SU-DHL-6 (cell line): Measurements from ENCODE around the gene GOLGA6C.
"Not testable (repeated sequence)": the region's sequence is repeated elsewhere in the genome, so short reads cannot be mapped to it uniquely, and the experiment has no call there.

ENCODE experiments used
- H2AFZ ChIP-seq: fragments of 200-600 bp; sonication (generic); 2 replicates; pipeline ENCODE4 v1.6.1; 2014; ENCODE audit warnings: low read depth, mild to moderate bottlenecking, moderate library complexity, mixed read lengths, antibody characterized with exemption, low read length; ENCODE audit not compliant: severe bottlenecking
- H3F3A ChIP-seq: fragments of 200-600 bp; shearing (Covaris generic); 2 replicates; pipeline ENCODE4 v1.6.0; 2016; ENCODE audit warnings: antibody characterized with exemption, mild to moderate bottlenecking; ENCODE audit not compliant: insufficient read depth
- H3K27ac ChIP-seq: fragments of 200-600 bp; sonication (generic); 2 replicates; pipeline ENCODE4 v1.5.1; 2016; ENCODE audit warnings: low read depth, mild to moderate bottlenecking, low read length, moderate library complexity, mixed read lengths
- H3K27me3 ChIP-seq: fragments of 200-600 bp; sonication (generic), shearing (Covaris generic); 2 replicates; pipeline ENCODE4 v1.6.0; 2014; ENCODE audit warnings: mild to moderate bottlenecking, low read length
- H3K36me3 ChIP-seq: fragments of 200-600 bp; sonication (generic); 2 replicates; pipeline ENCODE4 v1.6.1; 2014; ENCODE audit warnings: mild to moderate bottlenecking, low read length, mixed read lengths
- H3K4me2 ChIP-seq: fragments of 300-600, 200-600 bp; shearing (Covaris generic), sonication (generic); 2 replicates; pipeline ENCODE4 v1.6.0; 2014; ENCODE audit warnings: low read length, low read depth, mild to moderate bottlenecking; ENCODE audit not compliant: poor library complexity, severe bottlenecking
- H3K4me3 ChIP-seq: fragments of 200-600 bp; sonication (generic); 2 replicates; pipeline ENCODE4 v1.5.1; 2014; ENCODE audit warnings: antibody characterized with exemption, low read length, mild to moderate bottlenecking, mixed read lengths; ENCODE audit not compliant: insufficient read depth, poor library complexity, severe bottlenecking
- H3K79me2 ChIP-seq: fragments of 200-600 bp; sonication (generic); 2 replicates; pipeline ENCODE4 v1.6.1; 2014; ENCODE audit warnings: mild to moderate bottlenecking, low read length, moderate library complexity; ENCODE audit not compliant: insufficient read depth
- H3K9ac ChIP-seq: fragments of 200-600 bp; sonication (generic); 2 replicates; pipeline ENCODE4 v1.7.0; 2014; ENCODE audit warnings: mild to moderate bottlenecking, low read length
- H3K9me2 ChIP-seq: fragments of 200-600 bp; sonication (generic); replicated peaks from 2 replicates; pipeline ENCODE4 v1.6.1; 2014; ENCODE audit warnings: low read length; ENCODE audit not compliant: insufficient read depth
- H3K9me3 ChIP-seq: fragments of 200-600 bp; sonication (generic); 2 replicates; pipeline ENCODE4 v1.6.1; 2014; ENCODE audit warnings: low read length, mixed read lengths; ENCODE audit not compliant: insufficient read depth
- H4K20me1 ChIP-seq: fragments of 200-600 bp; sonication (generic); 2 replicates; pipeline ENCODE4 v1.6.1; 2014; ENCODE audit warnings: low read depth, mild to moderate bottlenecking, antibody characterized with exemption, low read length, moderate library complexity, mixed read lengths
- CTCF ChIP-seq: fragments of 200-600 bp; sonication (generic); IDR thresholded peaks from one replicate; pipeline ENCODE4 v1.5.1; 2017; ENCODE audit warnings: antibody characterized with exemption, mild to moderate bottlenecking, low read length, moderate library complexity; ENCODE audit not compliant: insufficient read depth, poor library complexity, severe bottlenecking
- EZH2phosphoT487 ChIP-seq: fragments of 200-600 bp; sonication (generic), shearing (Covaris generic); conservative IDR thresholded peaks from 2 replicates; pipeline ENCODE4 v1.6.1; 2018; ENCODE audit warnings: mild to moderate bottlenecking, antibody characterized with exemption, low read length, moderate library complexity, mixed read lengths

Gene GOLGA6C

GRCh38 chr15:75249726-75250125, 8.4 kb upstream of the GOLGA6C start:
- Histone ChIP-seq H3K9ac (no peak overlapping the region), H3K9me2 (no peaks in the 10 kb centered on the region), H3K27me3 (no peaks in the 10 kb centered on the region), H4K20me1 (no peaks in the 10 kb centered on the region), H3K4me2 (no peak overlapping the region), H3K9me3 (no peaks in the 10 kb centered on the region), H3K79me2 (no peaks in the 10 kb centered on the region), H3F3A (no peaks in the 10 kb centered on the region), H2AFZ (no peak overlapping the region), H3K4me3 (no peak overlapping the region), H3K27ac (no peak overlapping the region), H3K36me3 (no peaks in the 10 kb centered on the region)
- TF ChIP-seq CTCF (no peak), EZH2phosphoT487 (no peak)

GRCh38 chr15:75251343-75251742, 6.8 kb upstream of the GOLGA6C start:
- not testable (repeated sequence) for H3K9ac ChIP-seq, H3K9me3 ChIP-seq, H2AFZ ChIP-seq, H4K20me1 ChIP-seq, H3K27ac ChIP-seq, H3K4me2 ChIP-seq, H3K27me3 ChIP-seq, H3K9me2 ChIP-seq, H3K4me3 ChIP-seq, H3K79me2 ChIP-seq, H3F3A ChIP-seq, H3K36me3 ChIP-seq

GRCh38 chr15:75252285-75252684, 5.8 kb upstream of the GOLGA6C start:
- not testable (repeated sequence) for H3K27ac ChIP-seq, H3K27me3 ChIP-seq, H3K9me2 ChIP-seq, H3K9me3 ChIP-seq, H3F3A ChIP-seq, H2AFZ ChIP-seq, H3K36me3 ChIP-seq, H3K4me2 ChIP-seq, H3K4me3 ChIP-seq, H4K20me1 ChIP-seq, H3K9ac ChIP-seq, H3K79me2 ChIP-seq

GRCh38 chr15:75258620-75259343, 648 bp downstream of the GOLGA6C start:
- not testable (repeated sequence) for H3K36me3 ChIP-seq, H3K9me2 ChIP-seq, H4K20me1 ChIP-seq, H3K79me2 ChIP-seq, H3F3A ChIP-seq, H3K27ac ChIP-seq, H3K27me3 ChIP-seq, H3K4me3 ChIP-seq, H3K4me2 ChIP-seq, H3K9ac ChIP-seq, H3K9me3 ChIP-seq, H2AFZ ChIP-seq

GRCh38 chr15:75259873-75260272, 1.7 kb downstream of the GOLGA6C start:
- H3K36me3 ChIP-seq, H3K4me3 ChIP-seq, H3K27ac ChIP-seq, H3F3A ChIP-seq, H2AFZ ChIP-seq, H3K79me2 ChIP-seq, H3K9me2 ChIP-seq, H3K9me3 ChIP-seq, H3K4me2 ChIP-seq, H3K9ac ChIP-seq, H4K20me1 ChIP-seq, H3K27me3 ChIP-seq: not testable (repeated sequence)

GRCh38 chr15:75273751-75274359, 15.7 kb downstream of the GOLGA6C start:
- H3K27ac ChIP-seq, H3K27me3 ChIP-seq, H3K9me2 ChIP-seq, H3K4me2 ChIP-seq, H2AFZ ChIP-seq, H3K9ac ChIP-seq, H3K4me3 ChIP-seq, H4K20me1 ChIP-seq, H3F3A ChIP-seq, H3K79me2 ChIP-seq, H3K36me3 ChIP-seq, H3K9me3 ChIP-seq: not testable (repeated sequence)
